ENCODE measurements around the gene ABHD17B. TPM values are rescaled to one million over a fixed set of nuclear protein-coding genes. Genes with fewer than 3 reads are reported as not detected.

The ABHD17B gene
- total RNA-seq, 1 experiment from 2014 or later = 21.9 TPM

DNA sequence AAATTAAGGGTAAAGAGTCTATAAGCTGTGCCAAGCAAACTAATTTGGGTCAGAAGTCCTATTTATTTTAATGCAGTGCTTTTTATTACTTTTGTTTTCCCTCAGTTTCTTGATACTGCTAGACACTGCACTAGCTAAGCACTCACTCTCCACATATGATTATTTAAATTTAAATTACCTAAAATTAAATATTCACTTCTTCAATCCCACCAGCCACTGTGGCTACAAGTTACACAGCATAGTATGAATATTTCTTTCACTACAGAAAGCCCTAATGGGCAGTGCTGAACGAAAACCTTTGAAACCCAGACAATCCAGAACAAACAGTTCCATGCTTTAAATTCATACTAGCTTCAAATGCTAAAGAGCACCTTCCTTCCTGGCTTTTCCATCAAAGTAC lies 23.6 kb downstream of the ABHD17B start:
- CTCF ChIA-PET = no interaction called here

DNA sequence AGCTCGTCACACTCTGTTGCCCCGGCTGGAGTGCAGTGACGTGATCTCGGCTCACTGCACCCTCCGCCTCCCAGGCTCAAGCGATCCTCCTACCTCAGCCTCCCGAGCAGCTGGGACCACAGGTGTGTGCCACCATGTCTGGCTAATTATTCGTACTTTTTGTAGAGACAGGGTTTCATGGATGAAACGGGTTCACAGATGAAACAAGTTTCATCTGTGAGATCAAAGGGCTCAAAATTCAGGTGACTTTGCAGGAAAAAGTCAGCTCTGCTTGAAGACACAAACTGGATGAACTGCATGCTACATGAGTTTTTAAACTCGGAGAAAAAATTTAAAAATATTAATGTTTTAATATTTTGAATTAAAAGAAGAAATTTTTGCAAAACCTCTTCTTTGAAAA lies 24.5 kb downstream of the ABHD17B start:
- Histone ChIP-seq H4K20me1 (ENCODE audit: insufficient read depth) (no peaks in the 10 kb centered on the region; the same call in 1 of the 2 replicates), H3K9me3 (ENCODE audit: insufficient read depth, low read depth) (peaks cover 15% of the 10 kb centered on the region; the same call in 1 of the 2 replicates), H3K27me3 (ENCODE audit: insufficient read depth, low read depth) (no peaks in the 10 kb centered on the region), H3K4me2 (no peak overlapping the region), H3K27ac (no peak overlapping the region), H3K4me3 (no peak overlapping the region), H3K4me1 (replicated peaks; ENCODE audit: insufficient read depth) (no peaks in the 10 kb centered on the region), H3K36me3 (ENCODE audit: low read depth) (peaks cover 3% of the 10 kb centered on the region; the same call in 1 of the 2 replicates), H3K79me2 (ENCODE audit: low read depth) (peaks cover 52% of the 10 kb centered on the region), H2AFZ (no peak overlapping the region), H3F3A (ENCODE audit: insufficient read depth, low read depth) (no peaks in the 10 kb centered on the region), H3K9me2 (ENCODE audit: insufficient read depth) (no peaks in the 10 kb centered on the region)
- CTCF ChIA-PET = no interaction called here
- intact Hi-C loops (cut with micrococcal nuclease; ENCODE audit: unreplicated experiment) = loop anchor here (10.0 kb wide), 1 partner anchor 1512 kb away; no protein-coding TSS in a partner anchor
- no TSS peak for BruUV-seq (replicated peaks)
- no peak for DNase-seq
- POLR2A ChIA-PET (ENCODE audit: unreplicated experiment) = interaction anchor here (0.7 kb wide), 1 partner anchor 92 kb away, joined by 9 read pairs; no protein-coding TSS in a partner anchor
- TF ChIP-seq EZH2 (IDR thresholded peaks at IDR 0.05; ENCODE audit: low read depth) = no peak
- TF ChIP-seq, protein P1, sequence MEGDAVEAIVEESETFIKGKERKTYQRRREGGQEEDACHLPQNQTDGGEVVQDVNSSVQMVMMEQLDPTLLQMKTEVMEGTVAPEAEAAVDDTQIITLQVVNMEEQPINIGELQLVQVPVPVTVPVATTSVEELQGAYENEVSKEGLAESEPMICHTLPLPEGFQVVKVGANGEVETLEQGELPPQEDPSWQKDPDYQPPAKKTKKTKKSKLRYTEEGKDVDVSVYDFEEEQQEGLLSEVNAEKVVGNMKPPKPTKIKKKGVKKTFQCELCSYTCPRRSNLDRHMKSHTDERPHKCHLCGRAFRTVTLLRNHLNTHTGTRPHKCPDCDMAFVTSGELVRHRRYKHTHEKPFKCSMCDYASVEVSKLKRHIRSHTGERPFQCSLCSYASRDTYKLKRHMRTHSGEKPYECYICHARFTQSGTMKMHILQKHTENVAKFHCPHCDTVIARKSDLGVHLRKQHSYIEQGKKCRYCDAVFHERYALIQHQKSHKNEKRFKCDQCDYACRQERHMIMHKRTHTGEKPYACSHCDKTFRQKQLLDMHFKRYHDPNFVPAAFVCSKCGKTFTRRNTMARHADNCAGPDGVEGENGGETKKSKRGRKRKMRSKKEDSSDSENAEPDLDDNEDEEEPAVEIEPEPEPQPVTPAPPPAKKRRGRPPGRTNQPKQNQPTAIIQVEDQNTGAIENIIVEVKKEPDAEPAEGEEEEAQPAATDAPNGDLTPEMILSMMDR (conservative IDR thresholded peaks at IDR 0.05) = no peak

More for the DNA sequence above, 23.6 kb downstream of the ABHD17B start:
- TF ChIP-seq EZH2 (IDR thresholded peaks at IDR 0.05; ENCODE audit: low read depth) = no peak
- H3K27me3 ChIP-seq (ENCODE audit: insufficient read depth, low read depth) = no peaks in the 10 kb centered on the region
- no peak overlapping the region for H3K4me2 ChIP-seq
- POLR2A ChIA-PET (ENCODE audit: unreplicated experiment) = interaction anchor here (0.7 kb wide), 1 partner anchor 369 kb away, joined by 11 read pairs; no protein-coding TSS in a partner anchor
- intact Hi-C loops (cut with micrococcal nuclease; ENCODE audit: unreplicated experiment) = loop anchor here (10.0 kb wide), 1 partner anchor 1513 kb away; no protein-coding TSS in a partner anchor
- no peak for DNase-seq
- peaks cover 10% of the 10 kb centered on the region; the same call in 1 of the 2 replicates for H3K9me3 ChIP-seq (ENCODE audit: insufficient read depth, low read depth)
- no TSS peak for BruUV-seq (replicated peaks)
- no peaks in the 10 kb centered on the region; the same call in 1 of the 2 replicates for H4K20me1 ChIP-seq (ENCODE audit: insufficient read depth)
- peaks cover 3% of the 10 kb centered on the region; the same call in 1 of the 2 replicates for H3K36me3 ChIP-seq (ENCODE audit: low read depth)
- H3K27ac ChIP-seq = no peak overlapping the region
- H3K4me3 ChIP-seq = no peak overlapping the region
- no peak overlapping the region for H2AFZ ChIP-seq
- H3K79me2 ChIP-seq (ENCODE audit: low read depth) = peaks cover 57% of the 10 kb centered on the region
- H3K9me2 ChIP-seq (ENCODE audit: insufficient read depth) = no peaks in the 10 kb centered on the region
- H3F3A ChIP-seq (ENCODE audit: insufficient read depth, low read depth) = no peaks in the 10 kb centered on the region
- no peaks in the 10 kb centered on the region for H3K4me1 ChIP-seq (replicated peaks; ENCODE audit: insufficient read depth)

DNA sequence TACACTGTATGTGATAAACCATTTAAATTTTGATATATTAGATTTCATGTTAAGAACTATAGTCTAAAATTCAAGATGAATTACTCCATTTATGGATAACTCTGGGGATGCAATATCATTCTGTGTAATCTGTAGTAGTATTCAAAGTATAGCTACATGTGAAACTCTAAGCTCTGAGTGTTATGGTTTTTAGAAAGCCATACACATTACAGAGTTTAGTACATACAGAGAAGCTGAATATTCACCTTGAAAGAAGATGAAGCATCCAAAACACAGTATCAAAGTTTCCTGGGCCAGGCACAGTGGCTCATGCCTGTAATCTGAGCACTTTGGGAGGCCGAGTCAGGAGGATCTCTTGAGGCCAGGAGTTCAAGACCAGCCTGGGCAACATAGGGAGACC lies 25.0 kb downstream of the ABHD17B start:
- Histone ChIP-seq H3K4me1 (replicated peaks; ENCODE audit: insufficient read depth) (no peaks in the 10 kb centered on the region), H3K4me3 (no peak overlapping the region), H3F3A (ENCODE audit: insufficient read depth, low read depth) (no peaks in the 10 kb centered on the region), H3K27me3 (ENCODE audit: insufficient read depth, low read depth) (no peaks in the 10 kb centered on the region), H3K4me2 (no peak overlapping the region), H4K20me1 (ENCODE audit: insufficient read depth) (no peaks in the 10 kb centered on the region; the same call in 1 of the 2 replicates), H3K9me3 (ENCODE audit: insufficient read depth, low read depth) (peaks cover 18% of the 10 kb centered on the region; the same call in 1 of the 2 replicates), H2AFZ (no peak overlapping the region), H3K36me3 (ENCODE audit: low read depth) (peaks cover 3% of the 10 kb centered on the region; the same call in 1 of the 2 replicates), H3K27ac (no peak overlapping the region), H3K79me2 (ENCODE audit: low read depth) (peaks cover 53% of the 10 kb centered on the region), H3K9me2 (ENCODE audit: insufficient read depth) (no peaks in the 10 kb centered on the region)
- TF ChIP-seq, protein P1 (conservative IDR thresholded peaks at IDR 0.05) = no peak
- TF ChIP-seq EZH2 (IDR thresholded peaks at IDR 0.05; ENCODE audit: low read depth) = no peak
- BruUV-seq (replicated peaks) = no TSS peak
- CTCF ChIA-PET = no interaction called here
- no peak for DNase-seq
- POLR2A ChIA-PET (ENCODE audit: unreplicated experiment) = interaction anchor here (0.6 to 0.7 kb wide), 2 partner anchors 25 to 92 kb away, joined by 3 to 9 read pairs; partner anchors contain the start of gene C9orf85
- intact Hi-C loops (cut with micrococcal nuclease; ENCODE audit: unreplicated experiment) = loop anchor here (10.0 kb wide), 1 partner anchor 1511 kb away; no protein-coding TSS in a partner anchor
